Measurements from ENCODE around the gene SFXN1.
A peak's percentile ranks its signal among the peaks of the same experiment; 100 is the strongest.
"Not testable (repeated sequence)": the region's sequence is repeated elsewhere in the genome, so short reads cannot be mapped to it uniquely, and the experiment has no call there.

Gene SFXN1

GRCh38 chr5:175531361-175531760 lies 53.0 kb downstream of the SFXN1 start:
- TF ChIP-seq, protein P1, sequence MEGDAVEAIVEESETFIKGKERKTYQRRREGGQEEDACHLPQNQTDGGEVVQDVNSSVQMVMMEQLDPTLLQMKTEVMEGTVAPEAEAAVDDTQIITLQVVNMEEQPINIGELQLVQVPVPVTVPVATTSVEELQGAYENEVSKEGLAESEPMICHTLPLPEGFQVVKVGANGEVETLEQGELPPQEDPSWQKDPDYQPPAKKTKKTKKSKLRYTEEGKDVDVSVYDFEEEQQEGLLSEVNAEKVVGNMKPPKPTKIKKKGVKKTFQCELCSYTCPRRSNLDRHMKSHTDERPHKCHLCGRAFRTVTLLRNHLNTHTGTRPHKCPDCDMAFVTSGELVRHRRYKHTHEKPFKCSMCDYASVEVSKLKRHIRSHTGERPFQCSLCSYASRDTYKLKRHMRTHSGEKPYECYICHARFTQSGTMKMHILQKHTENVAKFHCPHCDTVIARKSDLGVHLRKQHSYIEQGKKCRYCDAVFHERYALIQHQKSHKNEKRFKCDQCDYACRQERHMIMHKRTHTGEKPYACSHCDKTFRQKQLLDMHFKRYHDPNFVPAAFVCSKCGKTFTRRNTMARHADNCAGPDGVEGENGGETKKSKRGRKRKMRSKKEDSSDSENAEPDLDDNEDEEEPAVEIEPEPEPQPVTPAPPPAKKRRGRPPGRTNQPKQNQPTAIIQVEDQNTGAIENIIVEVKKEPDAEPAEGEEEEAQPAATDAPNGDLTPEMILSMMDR (IDR thresholded peaks at IDR 0.05; ENCODE audit: low read depth, low read length, missing control alignments): no peak

GRCh38 chr5:175534070-175534932 lies 55.9 kb downstream of the SFXN1 start:
- peak; percentile 26 for DNase-seq (ENCODE audit: low read depth)
- no peak overlapping the region for H3K4me3 ChIP-seq (ENCODE audit: low read depth, low read length)
- TF ChIP-seq, protein P1 (IDR thresholded peaks at IDR 0.05; ENCODE audit: low read depth, low read length, missing control alignments): peak; percentile 98

More at GRCh38 chr5:175531361-175531760, 53.0 kb downstream of the SFXN1 start:
- no peak overlapping the region for H3K4me3 ChIP-seq (ENCODE audit: low read depth, low read length)
- DNase-seq (ENCODE audit: low read depth): no peak

DNA sequence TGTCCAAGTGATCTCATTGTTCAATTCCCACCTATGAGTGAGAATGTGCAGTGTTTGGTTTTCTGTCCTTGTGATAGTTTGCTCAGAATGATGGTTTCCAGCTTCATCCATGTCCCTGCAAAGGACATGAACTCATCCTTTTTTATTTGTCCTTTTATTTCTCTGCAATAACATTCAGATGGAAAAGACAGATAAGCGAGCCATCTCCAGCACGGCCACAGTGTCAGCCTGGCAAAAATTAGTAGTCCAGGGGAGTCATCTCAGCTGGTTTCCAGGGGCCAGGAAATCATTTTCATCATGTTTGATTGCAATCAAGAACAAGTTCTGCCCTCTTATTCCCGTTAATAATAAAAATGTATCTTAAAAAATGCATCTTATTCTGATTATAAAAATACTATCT lies 57.0 kb downstream of the SFXN1 start:
- not testable (repeated sequence) for DNase-seq (ENCODE audit: low read depth); H3K4me3 ChIP-seq (ENCODE audit: low read depth, low read length)

- no peak for DNase-seq (ENCODE audit: low read depth)
- TF ChIP-seq, protein P1 (IDR thresholded peaks at IDR 0.05; ENCODE audit: low read depth, low read length, missing control alignments): no peak
- no peak overlapping the region for H3K4me3 ChIP-seq (ENCODE audit: low read depth, low read length)
These were observed 57.4 kb downstream of the SFXN1 start for GRCh38 chr5:175535796-175536195.

DNA sequence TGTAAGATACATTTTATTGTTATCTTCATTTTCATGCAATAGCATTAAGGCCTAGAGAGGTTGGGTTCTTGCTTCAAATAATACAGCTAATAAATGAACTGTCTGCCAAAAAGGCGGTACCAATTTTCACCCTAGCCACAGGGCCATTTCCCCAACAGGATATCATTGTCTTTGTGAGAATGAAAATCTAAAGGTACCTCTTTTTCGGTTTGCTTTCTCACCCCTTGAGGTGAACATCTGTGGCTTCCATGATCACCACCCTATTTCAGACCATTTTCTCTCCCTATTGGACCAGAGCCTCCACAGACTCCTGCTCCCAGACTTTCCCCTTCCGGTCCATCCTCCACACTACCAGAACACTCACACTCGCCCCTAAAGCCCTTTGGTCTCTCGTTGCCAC lies 60.2 kb downstream of the SFXN1 start:
- no peak for DNase-seq (ENCODE audit: low read depth)
- TF ChIP-seq, protein P1 (IDR thresholded peaks at IDR 0.05; ENCODE audit: low read depth, low read length, missing control alignments): no peak
- no peak overlapping the region for H3K4me3 ChIP-seq (ENCODE audit: low read depth, low read length)

DNA sequence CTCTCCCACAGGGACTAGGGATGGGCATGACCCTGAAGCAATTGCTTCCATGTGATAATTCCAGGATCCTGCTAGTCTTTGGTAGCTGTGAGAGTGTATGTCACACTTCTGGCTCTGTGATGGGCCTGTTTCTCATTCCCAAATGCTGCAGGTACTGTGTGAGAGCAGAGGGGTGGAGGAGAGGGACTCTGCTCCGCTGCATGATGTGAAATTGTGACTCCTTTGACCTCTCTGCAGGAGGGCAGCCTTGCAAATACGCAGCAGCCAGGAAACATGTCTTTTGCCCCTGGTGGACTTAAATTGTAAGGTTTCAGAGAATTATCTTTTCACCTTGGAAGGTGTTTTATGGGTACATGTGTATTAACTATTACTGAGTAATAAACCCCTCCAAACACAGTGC lies 61.6 kb downstream of the SFXN1 start:
- DNase-seq (ENCODE audit: low read depth): no peak
- H3K4me3 ChIP-seq (ENCODE audit: low read depth, low read length): no peak overlapping the region
- TF ChIP-seq, protein P1 (IDR thresholded peaks at IDR 0.05; ENCODE audit: low read depth, low read length, missing control alignments): no peak

GRCh38 chr5:175541264-175541663 lies 62.9 kb downstream of the SFXN1 start:
- no peak for DNase-seq (ENCODE audit: low read depth)
- TF ChIP-seq, protein P1 (IDR thresholded peaks at IDR 0.05; ENCODE audit: low read depth, low read length, missing control alignments): no peak
- no peak overlapping the region for H3K4me3 ChIP-seq (ENCODE audit: low read depth, low read length)

Data from GM12864 (cell line).